Measurements from ENCODE around the gene SPATA31C2. TPM values are rescaled to one million over a fixed set of nuclear protein-coding genes. Genes with fewer than 3 reads are reported as not detected.

The SPATA31C2 gene
- total RNA-seq, 3 donors from 2014 or later: not detected

Other genes with a start within 250 kb of the SPATA31C2 start
- gene SPATA31C1, start 220.5 kb downstream of the SPATA31C2 start, total RNA-seq: not detected
- 1 to 10 TPM; 3.7 to 9.2 (median 8.8) TPM for gene CDK20, start 163.9 kb downstream of the SPATA31C2 start, total RNA-seq
- 100 to 1,000 TPM in 2 of 3 donors, 10 to 100 TPM in 1; 71.8 to 125 (median 103) TPM for gene SPIN1, start 250.0 kb upstream of the SPATA31C2 start, total RNA-seq